ENCODE data around the gene MLLT6.
A peak's percentile ranks its signal among the peaks of the same experiment; 100 is the strongest.

MLLT6 gene

GRCh38 chr17:38729886-38730525 lies 24.9 kb downstream of the MLLT6 start, which contains the start of gene CISD3:
Gene CISD3 (plus strand): TSS chr17:38730341. CDS start chr17:38730359, 18 bp downstream.
- H3K27ac ChIP-seq (ENCODE audit: low read depth, low read length, severe bottlenecking), result peak within 1 kb of the TSS; percentile 86
- no peaks in the 10 kb centered on the region for H3K9me3 ChIP-seq (ENCODE audit: control insufficient read depth, low read length)
- peak within 1 kb of the TSS; percentile 54 for H3K4me3 ChIP-seq (ENCODE audit: extremely low read depth, insufficient read depth, low read length, poor library complexity, severe bottlenecking)
- H3K4me1 ChIP-seq (ENCODE audit: control insufficient read depth, insufficient read depth, low read length, poor library complexity, severe bottlenecking), result peaks cover 16% of the 10 kb centered on the region
- 1 to 4% methylated on average over 31 to 70 of the region's 92 CpGs for WGBS, 2 experiments (ENCODE audit: insufficient coverage in 2 of 2)
- H3K36me3 ChIP-seq (ENCODE audit: control insufficient read depth, insufficient read depth, low read length), result peaks cover 32% of the 10 kb centered on the region

DNA sequence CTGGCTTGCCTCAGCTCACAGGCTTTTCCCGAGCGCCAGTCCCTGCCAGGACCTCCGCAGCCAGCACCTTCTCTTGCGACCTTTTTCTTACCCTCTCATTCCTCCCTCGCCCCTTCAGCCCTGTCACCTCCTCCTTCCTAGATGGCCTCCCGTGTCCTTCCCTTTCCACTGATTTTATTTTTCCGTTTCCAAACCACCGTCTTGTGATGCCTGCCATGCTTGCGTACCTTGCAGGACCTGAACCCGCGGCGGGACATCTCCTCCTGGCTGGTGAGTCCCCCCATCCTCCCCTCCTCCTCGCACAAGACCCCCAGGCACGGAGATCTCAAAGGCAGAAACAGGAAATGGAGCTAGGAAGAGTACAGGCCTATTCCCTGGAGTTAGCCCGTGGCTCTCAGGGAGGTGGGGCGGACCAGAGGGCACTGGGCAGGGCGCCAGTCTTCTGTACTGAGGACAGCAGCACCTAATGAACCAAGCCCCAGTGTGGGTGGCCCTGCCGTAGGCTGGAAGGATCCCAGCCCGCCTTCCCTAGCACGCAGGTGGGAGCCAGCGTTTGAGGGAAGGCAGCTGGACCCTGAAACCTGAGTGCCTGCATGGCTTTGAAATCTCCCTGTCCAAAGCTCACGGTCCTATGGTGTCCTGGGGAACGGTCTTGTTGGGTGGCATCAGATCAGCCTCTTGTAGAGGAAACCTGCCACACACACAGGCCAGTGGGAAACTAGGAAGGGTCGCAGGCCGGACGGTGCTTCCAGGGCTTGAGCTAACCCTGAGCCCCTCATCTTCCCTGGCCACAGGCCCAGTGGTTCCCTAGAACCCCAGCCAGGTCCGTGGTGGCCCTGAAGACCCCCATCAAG lies 25.7 kb downstream of the MLLT6 start:
- peaks cover 39% of the 10 kb centered on the region for H3K36me3 ChIP-seq (ENCODE audit: control insufficient read depth, insufficient read depth, low read length)
- no peaks in the 10 kb centered on the region for H3K9me3 ChIP-seq (ENCODE audit: control insufficient read depth, low read length)
- peaks cover 16% of the 10 kb centered on the region for H3K4me1 ChIP-seq (ENCODE audit: control insufficient read depth, insufficient read depth, low read length, poor library complexity, severe bottlenecking)
- H3K4me3 ChIP-seq (ENCODE audit: extremely low read depth, insufficient read depth, low read length, poor library complexity, severe bottlenecking), result peak overlapping the region; percentile 54
- H3K27ac ChIP-seq (ENCODE audit: low read depth, low read length, severe bottlenecking), result peak overlapping the region; percentile 86
- WGBS, 2 experiments (ENCODE audit: insufficient coverage in 2 of 2), result 29 to 31% methylated on average over 24 to 25 of the region's 27 CpGs

DNA sequence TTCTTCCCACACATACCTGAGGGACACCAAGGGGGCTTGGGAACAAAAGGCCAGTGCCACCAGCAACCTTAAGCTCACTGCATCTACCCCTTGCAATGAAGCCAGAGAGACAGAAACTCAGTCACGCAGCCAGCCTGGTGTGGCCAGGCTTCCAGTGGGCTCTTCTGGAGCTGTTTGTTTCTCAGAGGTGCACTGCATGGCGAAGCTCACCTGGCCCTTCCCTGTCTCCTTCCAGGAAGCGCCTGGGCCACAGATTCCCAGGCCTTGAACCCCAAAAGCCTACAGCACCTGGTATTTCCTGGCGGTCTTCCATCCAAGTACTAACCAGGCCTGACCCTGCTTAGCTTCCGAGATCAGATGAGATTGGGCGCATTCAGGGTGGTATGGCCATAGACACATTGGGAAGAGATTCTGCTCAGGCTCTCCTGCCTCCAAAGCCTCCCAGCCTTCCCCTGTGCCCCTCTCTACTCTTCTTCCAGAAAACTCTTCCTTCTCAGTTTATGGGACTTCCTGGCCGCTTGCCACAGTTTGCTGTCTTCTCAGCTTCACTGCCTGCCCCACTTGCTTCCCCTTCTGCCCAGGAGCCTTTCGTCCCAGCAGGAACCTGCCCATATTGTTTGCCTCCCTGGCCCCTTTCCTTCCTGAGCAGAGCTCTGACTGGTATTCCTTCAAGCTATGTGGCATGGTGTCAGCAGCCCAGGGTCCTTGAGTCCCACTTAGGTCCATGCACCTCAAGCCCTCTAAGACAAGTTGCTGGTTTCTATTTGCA lies 26.6 kb downstream of the MLLT6 start:
- Histone ChIP-seq H3K27ac (ENCODE audit: low read depth, low read length, severe bottlenecking) (peak overlapping the region; percentile 16), H3K4me1 (ENCODE audit: control insufficient read depth, insufficient read depth, low read length, poor library complexity, severe bottlenecking) (peaks cover 16% of the 10 kb centered on the region), H3K4me3 (ENCODE audit: extremely low read depth, insufficient read depth, low read length, poor library complexity, severe bottlenecking) (no peak overlapping the region), H3K9me3 (ENCODE audit: control insufficient read depth, low read length) (no peaks in the 10 kb centered on the region), H3K36me3 (ENCODE audit: control insufficient read depth, insufficient read depth, low read length) (peaks cover 48% of the 10 kb centered on the region)
- 90 to 92% methylated on average over 8 of the region's 8 CpGs for WGBS, 2 experiments (ENCODE audit: insufficient coverage in 2 of 2)

- no peak overlapping the region for H3K27ac ChIP-seq (ENCODE audit: low read depth, low read length, severe bottlenecking)
- H3K4me1 ChIP-seq (ENCODE audit: control insufficient read depth, insufficient read depth, low read length, poor library complexity, severe bottlenecking), result peaks cover 16% of the 10 kb centered on the region
- WGBS, 2 experiments (ENCODE audit: insufficient coverage in 2 of 2), result 96 to 97% methylated on average over 4 to 5 of the region's 7 CpGs
- no peak overlapping the region for H3K4me3 ChIP-seq (ENCODE audit: extremely low read depth, insufficient read depth, low read length, poor library complexity, severe bottlenecking)
- H3K9me3 ChIP-seq (ENCODE audit: control insufficient read depth, low read length), result no peaks in the 10 kb centered on the region
- peaks cover 57% of the 10 kb centered on the region for H3K36me3 ChIP-seq (ENCODE audit: control insufficient read depth, insufficient read depth, low read length)
Observed at GRCh38 chr17:38732376-38733281, 27.6 kb downstream of the MLLT6 start.

DNA sequence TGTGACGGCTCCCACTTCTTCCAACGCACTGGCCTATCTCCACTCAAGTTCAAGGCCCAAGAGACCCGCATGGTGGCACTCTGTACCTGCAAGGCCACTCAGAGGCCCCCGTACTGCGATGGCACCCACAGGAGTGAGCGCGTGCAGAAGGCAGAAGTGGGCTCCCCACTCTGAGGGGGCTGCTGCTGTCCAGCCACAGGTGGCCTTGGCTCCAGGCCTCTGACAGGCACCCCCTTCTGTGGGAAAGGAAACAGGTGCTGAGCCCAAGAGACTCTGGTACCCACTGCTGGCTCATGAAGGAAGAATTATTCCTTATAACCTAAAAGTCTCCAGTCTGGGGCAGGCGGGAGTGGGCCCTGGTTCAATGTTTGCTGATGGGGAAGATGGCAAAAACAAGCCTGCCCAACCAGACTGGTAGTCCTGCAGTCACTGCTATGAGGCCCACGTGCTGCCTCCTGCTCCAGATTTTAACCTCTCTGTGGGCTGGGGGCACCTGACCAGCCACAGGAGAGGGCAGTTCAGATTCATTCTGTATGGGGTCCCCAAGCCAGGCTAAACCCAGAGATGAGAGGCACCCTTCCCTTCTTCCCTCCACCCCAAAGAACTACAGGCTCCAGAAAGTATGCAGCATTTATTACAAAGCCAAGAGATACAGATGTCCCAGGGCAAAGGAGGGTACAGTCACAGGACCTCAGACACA lies 28.4 kb downstream of the MLLT6 start:
- WGBS, 2 experiments (ENCODE audit: insufficient coverage in 2 of 2), result 91 to 95% methylated on average over 6 to 9 of the region's 9 CpGs
- Histone ChIP-seq H3K36me3 (ENCODE audit: control insufficient read depth, insufficient read depth, low read length) (peaks cover 63% of the 10 kb centered on the region), H3K27ac (ENCODE audit: low read depth, low read length, severe bottlenecking) (no peak overlapping the region), H3K9me3 (ENCODE audit: control insufficient read depth, low read length) (no peaks in the 10 kb centered on the region), H3K4me3 (ENCODE audit: extremely low read depth, insufficient read depth, low read length, poor library complexity, severe bottlenecking) (no peak overlapping the region), H3K4me1 (ENCODE audit: control insufficient read depth, insufficient read depth, low read length, poor library complexity, severe bottlenecking) (peaks cover 16% of the 10 kb centered on the region)

- peaks cover 14% of the 10 kb centered on the region for H3K4me1 ChIP-seq (ENCODE audit: control insufficient read depth, insufficient read depth, low read length, poor library complexity, severe bottlenecking)
- 82 to 94% methylated on average over 10 of the region's 15 CpGs for WGBS, 2 experiments (ENCODE audit: insufficient coverage in 2 of 2)
- no peak overlapping the region for H3K4me3 ChIP-seq (ENCODE audit: extremely low read depth, insufficient read depth, low read length, poor library complexity, severe bottlenecking)
- no peaks in the 10 kb centered on the region for H3K9me3 ChIP-seq (ENCODE audit: control insufficient read depth, low read length)
- H3K27ac ChIP-seq (ENCODE audit: low read depth, low read length, severe bottlenecking), result no peak overlapping the region
- H3K36me3 ChIP-seq (ENCODE audit: control insufficient read depth, insufficient read depth, low read length), result peaks cover 72% of the 10 kb centered on the region
Observed at GRCh38 chr17:38733982-38734973, 29.2 kb downstream of the MLLT6 start.

GRCh38 chr17:38735161-38735997 lies 30.3 kb downstream of the MLLT6 start:
- H3K4me1 ChIP-seq (ENCODE audit: control insufficient read depth, insufficient read depth, low read length, poor library complexity, severe bottlenecking), result peaks cover 12% of the 10 kb centered on the region
- H3K9me3 ChIP-seq (ENCODE audit: control insufficient read depth, low read length), result no peaks in the 10 kb centered on the region
- WGBS, 2 experiments (ENCODE audit: insufficient coverage in 2 of 2), result 66 to 88% methylated on average over 15 of the region's 23 CpGs
- peaks cover 80% of the 10 kb centered on the region for H3K36me3 ChIP-seq (ENCODE audit: control insufficient read depth, insufficient read depth, low read length)
- no peak overlapping the region for H3K4me3 ChIP-seq (ENCODE audit: extremely low read depth, insufficient read depth, low read length, poor library complexity, severe bottlenecking)
- H3K27ac ChIP-seq (ENCODE audit: low read depth, low read length, severe bottlenecking), result peak overlapping the region; percentile 29

DNA sequence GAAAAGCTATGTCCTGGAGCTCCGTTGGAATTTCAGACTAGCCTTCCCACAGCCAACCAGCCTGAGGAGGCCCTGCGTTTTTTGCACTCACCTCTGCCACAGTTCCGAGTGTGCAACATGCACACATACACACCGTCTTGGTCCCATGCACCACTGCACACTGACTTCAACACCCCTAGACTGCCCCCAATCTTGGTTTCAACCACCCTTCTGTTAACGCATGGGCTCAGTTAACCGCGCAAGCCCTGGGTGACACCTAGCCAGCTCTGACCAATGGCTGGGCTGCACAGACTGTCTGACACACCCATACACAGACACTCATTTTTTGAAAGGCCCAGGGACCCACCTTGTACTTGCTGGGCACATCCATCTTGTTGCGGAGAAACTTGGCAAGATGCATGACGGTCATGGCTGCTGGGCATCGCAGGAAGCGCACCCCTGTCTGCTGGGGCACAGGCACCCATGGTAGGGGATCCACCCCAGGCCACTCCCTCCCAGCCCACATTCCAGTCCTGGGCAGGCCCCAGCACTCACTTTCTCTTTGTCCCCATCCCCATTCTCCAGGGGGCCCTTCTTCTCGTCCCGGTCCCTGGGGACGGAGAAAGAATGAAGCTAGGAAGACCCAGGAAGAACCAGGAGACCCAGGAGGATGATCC lies 33.1 kb downstream of the MLLT6 start:
- H3K27ac ChIP-seq (ENCODE audit: low read depth, low read length, severe bottlenecking), result no peak overlapping the region
- 92 to 95% methylated on average over 11 to 14 of the region's 14 CpGs for WGBS, 2 experiments (ENCODE audit: insufficient coverage in 2 of 2)
- H3K36me3 ChIP-seq (ENCODE audit: control insufficient read depth, insufficient read depth, low read length), result peaks cover 83% of the 10 kb centered on the region
- H3K4me1 ChIP-seq (ENCODE audit: control insufficient read depth, insufficient read depth, low read length, poor library complexity, severe bottlenecking), result peaks cover 4% of the 10 kb centered on the region
- H3K9me3 ChIP-seq (ENCODE audit: control insufficient read depth, low read length), result no peaks in the 10 kb centered on the region
- H3K4me3 ChIP-seq (ENCODE audit: extremely low read depth, insufficient read depth, low read length, poor library complexity, severe bottlenecking), result no peak overlapping the region

Measured in mesodermal cell (in vitro differentiated cells).